NCI-H226 (cell line): ENCODE results near the gene TOMM40.
A peak's percentile ranks its signal among the peaks of the same experiment; 100 is the strongest.
"Not testable (repeated sequence)": the region's sequence is repeated elsewhere in the genome, so short reads cannot be mapped to it uniquely, and the experiment has no call there.

ENCODE experiments used
- DNase-seq: peaks from one replicate; pipeline ENCODE4 v3.0.0-alpha.2; 2015

The TOMM40 gene

GRCh38 chr19:44900328-44901244 lies 9.5 kb downstream of the TOMM40 start:
- DNase-seq = no peak

GRCh38 chr19:44903216-44903601 lies 12.2 kb downstream of the TOMM40 start:
- no peak for DNase-seq

- DNase-seq = peak; percentile 43
Observed at GRCh38 chr19:44903602-44904425, 12.8 kb downstream of the TOMM40 start.

- no peak for DNase-seq
Observed at GRCh38 chr19:44904426-44904994, 13.5 kb downstream of the TOMM40 start.

- DNase-seq = no peak
Observed at GRCh38 chr19:44905437-44906160, 14.5 kb downstream of the TOMM40 start, which contains the start of gene APOE. TSS of gene APOE (plus strand) at chr19:44905796. CDS start at chr19:44906625, 829 bp downstream.

GRCh38 chr19:44907613-44908012 lies 16.6 kb downstream of the TOMM40 start:
- DNase-seq = no peak

- no peak for DNase-seq
Observed at GRCh38 chr19:44908074-44908835, 17.2 kb downstream of the TOMM40 start.

GRCh38 chr19:44908836-44909261 lies 17.8 kb downstream of the TOMM40 start:
- DNase-seq = no peak

GRCh38 chr19:44909775-44910174 lies 18.7 kb downstream of the TOMM40 start:
- DNase-seq = no peak

GRCh38 chr19:44911896-44912295 lies 20.8 kb downstream of the TOMM40 start:
- not testable (repeated sequence) for DNase-seq

GRCh38 chr19:44912854-44913253 lies 21.8 kb downstream of the TOMM40 start:
- DNase-seq = no peak

- not testable (repeated sequence) for DNase-seq
Observed at GRCh38 chr19:44913512-44914432, 22.7 kb downstream of the TOMM40 start.

- DNase-seq = peak; percentile 67
Observed at GRCh38 chr19:44914433-44915206, 23.6 kb downstream of the TOMM40 start, which contains the start of gene APOC1. TSS of gene APOC1 (plus strand) at chr19:44914608. CDS start at chr19:44914892, 284 bp downstream.

GRCh38 chr19:44924243-44924725 lies 33.2 kb downstream of the TOMM40 start:
- DNase-seq = no peak

GRCh38 chr19:44925114-44925891 lies 34.2 kb downstream of the TOMM40 start:
- DNase-seq = no peak

- not testable (repeated sequence) for DNase-seq
Observed at GRCh38 chr19:44926245-44927077, 35.4 kb downstream of the TOMM40 start.

- DNase-seq = peak; percentile 33
Observed at GRCh38 chr19:44927746-44928145, 36.7 kb downstream of the TOMM40 start.

GRCh38 chr19:44930088-44930487 lies 39.0 kb downstream of the TOMM40 start:
- no peak for DNase-seq
